Stimulated activated CD8-positive, alpha-beta memory T cell treated with anti-CD3 and anti-CD28 coated beads, Interleukin-2, amount 100 ng/mL, for 48 hours (primary cell): Measurements from ENCODE around the gene CAV3.

Experiments used
- DNase-seq, 2 donors: peaks; one replicate each; pipeline ENCODE4 v3.0.0-alpha.2; 2020; ENCODE audit warnings: low read depth in 2 of 2

Gene CAV3

GRCh38 chr3:8761866-8762265, 28.3 kb downstream of the CAV3 start:
- DNase-seq, result no peak

DNA sequence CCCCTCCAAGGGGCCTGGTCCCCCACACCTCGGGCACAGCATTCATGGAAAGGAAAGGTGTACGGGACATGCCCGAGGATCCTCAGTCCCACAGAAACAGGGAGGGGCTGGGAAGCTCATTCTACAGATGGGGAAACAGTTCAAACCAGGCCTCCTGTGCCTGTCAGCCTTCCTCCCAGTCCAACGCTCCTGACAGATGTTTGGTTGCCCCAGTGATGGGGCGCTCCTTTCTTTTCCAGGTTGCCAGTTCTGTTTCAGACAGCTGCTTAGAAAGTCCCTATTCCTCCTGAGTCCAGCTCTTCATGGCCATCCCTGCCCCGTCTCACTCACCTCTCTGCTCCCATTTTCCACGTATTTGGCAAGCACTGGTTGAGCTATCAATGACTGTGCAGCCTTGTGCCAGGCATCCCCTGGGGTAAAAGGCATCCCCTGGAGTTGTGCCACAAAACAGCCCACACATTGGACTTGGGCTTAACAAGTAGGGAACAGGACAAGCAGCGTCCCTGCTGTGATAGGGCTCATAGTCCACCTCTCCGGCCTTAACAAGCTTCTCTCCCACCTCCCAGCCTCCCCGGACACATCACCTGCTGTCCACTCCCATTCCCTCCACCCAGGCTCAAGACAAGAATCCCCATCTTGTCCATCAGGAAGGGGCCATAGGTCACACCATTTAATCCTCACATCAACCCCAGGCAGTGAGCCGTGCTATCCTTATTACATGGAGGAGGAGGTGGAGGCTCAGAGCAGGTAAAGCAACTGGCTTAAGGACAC, 29.2 kb downstream of the CAV3 start:
- DNase-seq, result no peak

- DNase-seq, result no peak
These were observed 30.9 kb downstream of the CAV3 start for GRCh38 chr3:8764528-8764927.

GRCh38 chr3:8765528-8765927, 31.9 kb downstream of the CAV3 start:
- no peak for DNase-seq

- DNase-seq, result no peak
These were observed 32.5 kb downstream of the CAV3 start for GRCh38 chr3:8766148-8766547.

DNA sequence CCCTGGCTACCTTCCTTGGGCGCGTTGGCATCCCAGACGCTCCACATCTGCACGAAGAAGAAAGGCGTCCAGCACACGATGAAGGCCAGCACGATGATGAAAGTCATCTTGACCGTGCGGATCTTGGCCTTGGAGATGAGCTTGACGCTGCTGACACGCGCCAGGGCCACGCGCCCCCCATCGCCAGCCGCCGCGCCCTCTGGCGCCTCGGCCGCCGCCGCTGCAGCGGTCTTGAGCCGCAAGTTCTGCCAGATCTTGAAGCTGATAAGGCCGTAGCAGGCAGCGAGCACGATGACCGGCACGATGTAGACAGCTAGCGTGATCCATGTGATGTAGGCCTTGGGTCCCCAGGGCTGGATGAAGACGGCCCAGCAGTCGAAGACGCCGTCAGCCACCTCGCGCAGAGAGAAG, 33.7 kb downstream of the CAV3 start:
- DNase-seq, result no peak

DNA sequence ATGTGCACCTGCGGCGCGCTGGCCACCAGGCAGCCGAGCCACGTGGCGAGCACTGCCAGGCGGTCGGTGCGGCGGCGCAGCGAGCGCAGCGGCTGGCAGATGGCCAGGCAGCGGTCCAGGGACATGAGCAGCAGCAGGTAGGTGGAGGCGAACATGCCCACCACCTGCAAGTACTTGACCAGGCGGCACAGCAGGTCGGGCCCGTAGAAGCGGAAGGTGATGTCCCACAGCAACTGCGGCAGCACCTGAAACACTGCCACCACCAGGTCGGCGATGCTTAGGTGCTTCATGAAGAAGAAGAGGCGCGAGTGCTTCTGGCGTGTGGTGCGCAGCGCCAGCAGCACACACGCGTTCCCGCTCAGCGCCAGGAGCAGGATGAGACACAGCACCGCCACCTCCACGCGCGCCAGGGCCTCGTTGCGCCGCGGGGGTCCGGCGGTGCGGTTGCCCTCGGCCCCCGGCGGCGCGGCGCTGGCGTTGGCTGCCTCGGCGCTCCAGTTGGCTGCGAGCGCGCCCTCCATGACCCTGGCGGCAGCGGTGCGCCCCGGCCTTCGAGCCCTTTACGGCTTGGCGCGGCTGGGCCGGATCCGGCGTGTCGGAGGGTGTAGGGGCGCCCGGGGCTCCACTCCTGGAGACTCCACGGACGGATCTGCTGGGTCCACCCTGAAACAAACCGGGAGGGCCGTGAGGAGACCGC, 34.2 kb downstream of the CAV3 start:
- no peak for DNase-seq

DNA sequence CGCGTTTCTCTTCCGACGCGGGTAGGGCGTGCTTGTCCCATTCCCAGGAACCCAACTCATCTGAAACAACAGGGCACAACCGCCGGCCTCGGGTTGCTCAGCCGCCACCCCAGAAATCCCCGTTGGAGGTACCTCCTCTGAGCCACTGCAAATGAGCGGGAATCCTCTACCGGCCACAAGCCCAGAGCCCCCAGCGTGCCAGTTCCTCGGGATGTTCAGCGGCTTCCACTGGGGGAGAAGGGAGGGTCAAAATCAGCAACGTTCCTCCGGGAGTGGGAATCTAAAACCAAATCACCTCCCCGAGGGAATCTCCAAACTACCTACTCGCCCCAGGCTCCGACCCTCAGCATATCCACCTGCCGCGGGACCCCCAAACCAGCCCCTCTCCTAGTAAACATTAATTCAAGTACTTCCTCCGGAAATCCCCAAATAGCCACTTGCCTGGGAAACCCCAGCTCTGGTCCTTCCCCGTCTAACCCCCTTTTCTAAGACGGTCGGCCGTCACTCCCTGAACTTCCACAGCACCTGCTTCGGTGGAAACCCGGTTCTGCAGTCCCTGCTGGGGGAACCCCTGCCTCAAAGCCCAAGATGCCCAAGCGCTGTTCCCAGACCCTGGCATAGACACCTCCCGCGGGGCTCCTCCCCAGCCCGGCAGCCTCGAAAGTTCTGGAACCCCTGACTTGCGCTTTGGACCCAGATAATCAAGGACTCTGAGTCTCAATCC, 34.9 kb downstream of the CAV3 start:
- no peak for DNase-seq

DNA sequence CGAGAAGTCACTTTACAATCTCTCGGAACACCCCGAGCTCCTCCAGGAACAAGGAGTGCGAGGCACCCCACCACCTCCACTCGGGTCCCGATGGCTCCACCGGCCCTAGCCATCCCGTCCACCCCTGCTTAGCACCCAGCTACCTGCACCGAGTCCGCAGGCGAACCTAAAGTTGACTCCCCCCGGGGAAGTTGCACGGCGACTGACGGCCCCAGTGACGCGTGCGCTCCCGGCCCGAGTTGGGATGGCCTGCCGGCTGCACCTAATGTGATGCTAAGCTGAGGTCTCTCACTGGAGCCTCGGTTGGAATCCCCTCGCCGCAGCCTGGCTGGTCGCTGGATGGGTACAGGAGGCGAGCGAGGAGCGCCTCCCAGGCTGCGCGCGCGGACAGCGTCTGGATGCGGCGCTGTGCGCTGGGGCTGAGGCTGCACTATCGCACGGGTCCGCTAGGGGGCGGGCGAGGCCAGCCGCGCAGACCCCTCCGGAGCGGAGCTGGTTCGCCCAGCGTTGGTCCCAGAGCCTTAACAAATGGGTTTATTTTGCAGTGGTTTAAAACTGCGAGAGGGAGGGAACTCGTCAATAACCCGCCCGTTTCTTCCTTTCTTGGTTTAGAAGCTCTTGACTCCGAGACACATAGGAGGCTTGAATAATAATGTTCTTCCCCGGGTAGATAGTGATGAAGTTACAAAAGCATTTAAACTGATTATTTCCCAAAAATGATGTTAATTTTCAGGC, 35.7 kb downstream of the CAV3 start, which contains the start of gene OXTR:
Gene OXTR (minus strand): TSS at position 526 of the 735 bp plus-strand sequence. CDS start 1,426 bp downstream, outside the sequence.
- DNase-seq, result peak; percentile 38 to 55

- DNase-seq, result no peak
These were observed 40.4 kb downstream of the CAV3 start for GRCh38 chr3:8773941-8774542.

DNA sequence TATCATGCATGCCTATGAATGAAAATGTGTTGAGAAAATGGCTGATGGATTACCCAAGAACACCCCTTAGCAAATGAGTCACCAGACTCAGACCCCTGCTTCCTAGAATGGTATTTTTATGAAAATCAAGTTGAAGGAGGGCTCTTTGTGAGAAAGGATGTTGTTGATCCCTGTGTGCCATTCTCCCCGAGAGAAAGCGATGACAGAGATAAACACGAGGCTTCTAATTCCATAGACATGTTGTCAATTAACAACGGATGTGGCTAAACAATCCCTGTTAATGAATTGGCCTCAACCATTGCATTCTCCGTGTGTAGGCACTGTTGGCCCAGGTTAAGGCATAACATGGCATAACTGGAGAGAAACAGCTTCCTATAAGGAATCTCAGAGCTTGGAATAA, 41.6 kb downstream of the CAV3 start:
- DNase-seq, result no peak

GRCh38 chr3:8775602-8776001, 42.0 kb downstream of the CAV3 start:
- DNase-seq, result no peak

GRCh38 chr3:8776406-8776805, 42.8 kb downstream of the CAV3 start:
- no peak for DNase-seq

DNA sequence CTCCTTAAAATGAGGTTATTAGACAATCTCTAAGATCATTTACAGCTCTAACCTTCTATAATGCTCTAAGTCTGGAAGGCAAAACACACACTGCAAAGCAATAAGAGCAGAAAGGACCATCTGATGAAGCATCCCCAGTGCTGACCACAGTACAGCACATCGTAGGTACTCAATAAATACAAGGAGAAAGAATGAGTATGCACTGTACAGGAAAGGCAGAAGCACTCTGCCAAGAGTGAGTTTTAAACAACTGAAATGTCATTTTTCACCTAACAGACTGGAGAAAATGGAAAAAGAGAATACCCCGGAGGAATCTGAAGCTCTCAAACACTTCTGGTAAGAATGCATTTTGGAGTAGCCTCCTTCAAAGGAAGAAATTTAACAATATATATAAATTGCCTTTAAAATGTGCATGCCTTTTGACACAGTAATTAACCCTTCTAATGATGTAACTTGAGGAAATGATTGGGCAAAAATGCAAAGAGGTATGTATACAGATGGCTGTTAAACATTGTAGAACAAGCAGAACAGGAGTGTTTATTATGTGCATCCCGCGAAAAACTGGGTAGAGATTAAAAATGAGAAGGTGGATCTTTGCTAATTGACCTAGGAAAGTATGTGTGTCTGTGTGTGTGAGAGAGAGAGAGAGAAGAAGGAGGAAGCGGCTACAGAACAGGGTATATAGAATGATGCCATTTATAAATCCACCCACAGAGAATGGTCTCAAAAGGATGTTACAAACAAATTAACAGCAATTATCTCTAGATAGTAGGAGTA, 43.8 kb downstream of the CAV3 start:
- no peak for DNase-seq

DNA sequence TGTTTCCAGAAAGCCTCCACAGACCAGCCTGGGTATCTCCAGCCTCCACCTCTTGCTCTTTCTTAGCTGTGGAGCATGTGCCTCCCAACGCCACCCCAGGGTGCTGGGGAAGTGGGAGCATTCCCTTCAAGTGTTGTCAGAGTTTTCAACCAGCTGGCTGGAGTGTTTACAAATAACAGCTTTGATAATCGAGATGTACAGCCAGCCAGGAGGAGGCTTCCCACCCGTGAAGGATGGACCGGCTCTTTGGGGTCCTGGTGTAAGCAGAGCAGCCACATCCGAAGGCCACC, 44.3 kb downstream of the CAV3 start:
- no peak for DNase-seq

GRCh38 chr3:8778475-8778874, 44.9 kb downstream of the CAV3 start:
- no peak for DNase-seq

GRCh38 chr3:8780279-8780678, 46.7 kb downstream of the CAV3 start:
- DNase-seq, result no peak

GRCh38 chr3:8784676-8785435, 51.3 kb downstream of the CAV3 start:
- no peak for DNase-seq

GRCh38 chr3:8790529-8790928, 56.9 kb downstream of the CAV3 start:
- DNase-seq, result no peak

GRCh38 chr3:8793242-8793641, 59.6 kb downstream of the CAV3 start:
- DNase-seq, result no peak
